Smooth muscle cell (in vitro differentiated cells): ENCODE data around the gene CACNA1C. TPM values are rescaled to one million over a fixed set of nuclear protein-coding genes. Genes with fewer than 3 reads are reported as not detected.

Source experiments
- DNase-seq: peaks from one replicate; lab custom pipeline; 2025; ENCODE audit not compliant: unreplicated experiment; lab: John Stamatoyannopoulos, UW
- H2AFZ ChIP-seq: fragments of 200-600 bp; sonication (generic); 2 replicates; pipeline ENCODE4 v1.6.0; 2016; ENCODE audit warnings: antibody characterized with exemption, low read depth, mild to moderate bottlenecking
- H3F3A ChIP-seq: fragments of 200-600 bp; sonication (generic); 2 replicates; pipeline ENCODE4 v1.6.0; 2017; ENCODE audit warnings: antibody characterized with exemption, low read depth
- H3K27ac ChIP-seq: fragments of 200-600 bp; sonication (generic); 2 replicates; pipeline ENCODE4 v1.5.1; 2016; ENCODE audit warnings: low read depth, mild to moderate bottlenecking
- H3K27me3 ChIP-seq: fragments of 200-600 bp; sonication (generic); 2 replicates; pipeline ENCODE4 v1.6.1; 2016; ENCODE audit warnings: low read depth, mild to moderate bottlenecking
- H3K36me3 ChIP-seq: fragments of 200-600 bp; sonication (generic); 2 replicates; pipeline ENCODE4 v1.5.1; 2016; ENCODE audit warnings: low read depth
- H3K4me1 ChIP-seq: fragments of 200-600 bp; sonication (generic); 2 replicates; pipeline ENCODE4 v1.5.1; 2016; ENCODE audit warnings: low read depth
- H3K4me2 ChIP-seq: fragments of 200-600 bp; sonication (generic); 2 replicates; pipeline ENCODE4 v1.6.0; 2016; ENCODE audit warnings: mild to moderate bottlenecking
- H3K4me3 ChIP-seq: fragments of 200-600 bp; sonication (generic); 2 replicates; pipeline ENCODE4 v1.5.1; 2016; ENCODE audit warnings: mild to moderate bottlenecking
- H3K79me2 ChIP-seq: fragments of 200-600 bp; sonication (generic); 2 replicates; pipeline ENCODE4 v1.6.0; 2016; ENCODE audit warnings: low read depth, mild to moderate bottlenecking
- H3K9ac ChIP-seq: fragments of 200-600 bp; sonication (generic); 2 replicates; pipeline ENCODE4 v1.6.0; 2016; ENCODE audit warnings: low read depth
- H3K9me3 ChIP-seq: fragments of 200-600 bp; sonication (generic); replicated peaks from 2 replicates; pipeline ENCODE4 v1.5.1; 2016; ENCODE audit warnings: low read depth
- H4K20me1 ChIP-seq: fragments of 200-600 bp; sonication (generic); 2 replicates; pipeline ENCODE4 v1.6.0; 2016; ENCODE audit warnings: low read depth
- CTCF ChIP-seq: fragments of 200-600 bp; sonication (generic); IDR thresholded peaks from 2 replicates; pipeline ENCODE4 v1.5.1; 2017; ENCODE audit warnings: borderline replicate concordance, mild to moderate bottlenecking, antibody characterized with exemption; ENCODE audit not compliant: insufficient read depth, poor library complexity, severe bottlenecking
- WGBS: methylation state at CpG from one replicate; pipeline ENCODE4 v1.1.7; 2016; ENCODE audit warnings: low lambda C conversion rate; 5-methylcytosine and 5-hydroxymethylcytosine counted together
- polyA plus RNA-seq: library from polyadenylated mRNA; unstranded; fragments of >200 nt; fragmentation: Nextera tagmentation; extraction: Ambion mirVana; gene quantifications from 2 replicates; pipeline ENCODE4 v1.2.1, GENCODE V29; 2016
- total RNA-seq: library from RNA; depleted of rRNA; stranded (reverse); fragments of >200 nt; gene quantifications from 2 replicates; pipeline ENCODE4 v1.2.3, GENCODE V29; 2014

The CACNA1C gene
- total and polyA plus RNA-seq, 2 experiments from 2014 or later = 1.6 to 4.5 TPM

DNA sequence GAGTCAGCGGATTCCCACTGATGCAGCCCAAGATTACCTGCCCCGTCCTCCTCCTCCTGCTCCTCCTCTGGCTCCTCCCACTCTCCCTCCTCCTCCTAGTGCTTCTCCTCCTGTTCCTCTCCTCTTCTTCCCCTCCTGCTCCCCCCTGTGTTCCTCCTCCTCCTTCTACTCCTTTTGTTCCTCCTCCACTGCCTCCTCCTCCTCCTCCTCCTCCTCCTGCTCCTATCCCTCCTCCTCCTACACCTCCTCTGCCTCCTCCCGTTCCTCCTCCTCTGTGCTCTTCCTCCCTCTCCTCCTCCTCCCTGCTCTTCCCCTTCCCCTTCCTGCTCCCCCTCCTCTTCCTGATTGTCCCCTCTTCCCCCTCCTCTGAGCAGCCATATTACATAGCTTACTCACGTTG, 141.3 kb downstream of the CACNA1C start:
- Histone ChIP-seq H3K4me1 (no peaks in the 10 kb centered on the region), H4K20me1 (no peaks in the 10 kb centered on the region), H3K27ac (no peak overlapping the region), H3K36me3 (no peaks in the 10 kb centered on the region), H3K9ac (no peak overlapping the region), H3K79me2 (no peaks in the 10 kb centered on the region), H3K9me3 (no peaks in the 10 kb centered on the region), H3K27me3 (no peaks in the 10 kb centered on the region), H3K4me3 (no peak overlapping the region), H3K4me2 (no peak overlapping the region), H3F3A (no peaks in the 10 kb centered on the region), H2AFZ (no peak overlapping the region)
- WGBS = 80% methylated on average over 3 of the region's 4 CpGs
- no peak for TF ChIP-seq CTCF
- no peak for DNase-seq

DNA sequence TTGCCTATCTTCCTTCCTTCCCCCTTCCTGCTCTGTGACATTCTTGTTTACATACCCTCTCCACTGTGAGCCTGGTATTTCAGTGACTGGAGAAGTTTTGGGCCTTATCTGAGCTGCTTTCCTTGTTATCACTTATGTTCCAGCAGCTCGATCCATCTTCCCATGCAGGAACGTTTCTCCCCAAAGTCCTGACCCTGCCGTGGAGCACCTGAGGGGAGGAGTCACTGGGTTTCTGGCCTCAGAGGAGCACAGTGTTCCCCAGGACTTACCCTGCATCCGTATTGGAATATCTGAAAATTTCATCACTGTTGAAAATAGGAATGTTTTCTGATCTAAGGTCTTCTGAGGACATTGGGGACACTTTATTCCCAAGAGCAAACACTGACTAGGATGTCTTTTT, 141.8 kb downstream of the CACNA1C start:
- Histone ChIP-seq H3K36me3 (no peaks in the 10 kb centered on the region), H3K9me3 (no peaks in the 10 kb centered on the region), H4K20me1 (no peaks in the 10 kb centered on the region), H3K27ac (no peak overlapping the region), H2AFZ (no peak overlapping the region), H3K27me3 (no peaks in the 10 kb centered on the region), H3K4me2 (no peak overlapping the region), H3K9ac (no peak overlapping the region), H3K4me3 (no peak overlapping the region), H3F3A (no peaks in the 10 kb centered on the region), H3K4me1 (no peaks in the 10 kb centered on the region), H3K79me2 (no peaks in the 10 kb centered on the region)
- WGBS = 53% methylated on average over 4 of the region's 4 CpGs
- no peak for DNase-seq
- TF ChIP-seq CTCF = no peak

- H3K36me3 ChIP-seq = no peaks in the 10 kb centered on the region
- H2AFZ ChIP-seq = no peak overlapping the region
- no peak overlapping the region for H3K27ac ChIP-seq
- no peaks in the 10 kb centered on the region for H4K20me1 ChIP-seq
- H3K9ac ChIP-seq = no peak overlapping the region
- no peaks in the 10 kb centered on the region for H3F3A ChIP-seq
- H3K27me3 ChIP-seq = no peaks in the 10 kb centered on the region
- no peak overlapping the region for H3K4me2 ChIP-seq
- no peak overlapping the region for H3K4me3 ChIP-seq
- H3K79me2 ChIP-seq = no peaks in the 10 kb centered on the region
- no peak for DNase-seq
- H3K9me3 ChIP-seq = no peaks in the 10 kb centered on the region
- no peak for TF ChIP-seq CTCF
- 81% methylated on average over 5 of the region's 5 CpGs for WGBS
- no peaks in the 10 kb centered on the region for H3K4me1 ChIP-seq
Measured at GRCh38 chr12:2195085-2195484, 142.3 kb downstream of the CACNA1C start.

DNA sequence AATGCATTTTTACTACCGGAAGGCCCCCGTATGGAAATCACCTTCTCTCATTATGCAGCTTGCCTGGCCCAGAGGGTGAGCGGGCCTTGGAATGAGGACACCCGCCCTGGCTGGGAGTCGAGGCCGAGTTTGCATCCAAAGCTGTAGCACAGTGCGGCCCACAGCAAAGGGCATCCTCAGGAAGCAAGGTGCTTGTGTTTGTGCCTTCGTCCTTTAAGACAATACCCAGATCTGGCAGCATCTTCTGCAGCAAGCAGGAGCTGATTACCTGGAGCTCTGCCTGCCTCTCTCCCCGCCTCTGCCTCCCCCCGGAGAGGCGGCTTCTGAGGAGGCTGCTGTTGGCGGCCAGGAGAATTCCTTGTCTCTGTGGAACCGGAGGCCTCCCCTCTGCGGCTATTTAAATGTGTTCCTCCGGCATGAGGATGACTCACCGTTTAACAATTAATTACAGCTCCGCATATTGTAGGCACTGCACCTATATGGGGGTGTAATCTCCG, 145.3 kb downstream of the CACNA1C start:
- no peaks in the 10 kb centered on the region for H3K79me2 ChIP-seq
- no peaks in the 10 kb centered on the region for H3K9me3 ChIP-seq
- no peaks in the 10 kb centered on the region for H3K27me3 ChIP-seq
- H3F3A ChIP-seq = no peaks in the 10 kb centered on the region
- DNase-seq = no peak
- no peaks in the 10 kb centered on the region for H3K4me1 ChIP-seq
- H4K20me1 ChIP-seq = no peaks in the 10 kb centered on the region
- peak overlapping the region; percentile 56 for H3K4me2 ChIP-seq
- TF ChIP-seq CTCF = no peak
- H3K27ac ChIP-seq = no peak overlapping the region
- 22% methylated on average over 18 of the region's 18 CpGs for WGBS
- H3K36me3 ChIP-seq = no peaks in the 10 kb centered on the region
- H3K4me3 ChIP-seq = no peak overlapping the region
- H2AFZ ChIP-seq = no peak overlapping the region
- no peak overlapping the region for H3K9ac ChIP-seq
